H1 (cell line): ENCODE measurements around the gene LRP1.

ENCODE experiments used
- EGR1 ChIP-seq: IDR thresholded peaks from 2 replicates; pipeline ENCODE4 v1.6.1; 2011; ENCODE audit warnings: low read depth, low read length, borderline replicate concordance
- EZH2 ChIP-seq: fragments of 200-600 bp; sonication (generic); IDR thresholded peaks from 2 replicates; pipeline ENCODE4 v1.7.1; 2012; ENCODE audit warnings: low read depth, mild to moderate bottlenecking, moderate library complexity, low read length, inconsistent platforms; ENCODE audit not compliant: severe bottlenecking
- KDM5A ChIP-seq: fragments of 200-600 bp; IDR thresholded peaks from 2 replicates; pipeline ENCODE4 v1.7.1; 2012; ENCODE audit warnings: mild to moderate bottlenecking, low read length, inconsistent platforms, mixed read lengths
- MAFK ChIP-seq: IDR thresholded peaks from 2 replicates; pipeline ENCODE4 v1.6.1; 2012; ENCODE audit warnings: low read depth, mild to moderate bottlenecking, improper control_type of control experiment, low read length
- POLR2A ChIP-seq, 2 experiments: IDR thresholded peaks; 1 replicate in 1 of 2; 2 replicates in 1 of 2; pipeline ENCODE4 v1.6.1; 2011; ENCODE audit warnings: low read depth in 2 of 2, low read length in 2 of 2, mild to moderate bottlenecking in 2 of 2; ENCODE audit errors: control extremely low read depth in 1 of 2
- RAD21 ChIP-seq, 2 experiments: IDR thresholded peaks in 1 of 2; conservative IDR thresholded peaks in 1 of 2; 2 replicates each; pipeline ENCODE4 v1.6.1; 2011; ENCODE audit warnings: low read depth in 2 of 2, low read length in 2 of 2, improper control_type of control experiment in 1 of 2, inconsistent platforms in 1 of 2, mild to moderate bottlenecking in 1 of 2, moderate library complexity in 1 of 2
- SP1 ChIP-seq: IDR thresholded peaks from 2 replicates; pipeline ENCODE4 v1.6.1; 2011; ENCODE audit warnings: low read depth, low read length
- TEAD4 ChIP-seq: IDR thresholded peaks from 2 replicates; pipeline ENCODE4 v1.6.1; 2012; ENCODE audit warnings: low read depth, low read length, inconsistent platforms, mixed read lengths
- TF ChIP-seq, protein P1 (sequence below), 3 experiments: IDR thresholded peaks; 1 replicate in 2 of 3; 2 replicates in 1 of 3; pipeline versions ENCODE4 v1.5.1 to v1.6.1; 2011; ENCODE audit warnings: low read length in 3 of 3, mild to moderate bottlenecking in 3 of 3, inconsistent platforms in 2 of 3, low read depth in 1 of 3, moderate library complexity in 1 of 3; ENCODE audit not compliant: insufficient read depth in 1 of 3; ENCODE audit errors: control extremely low read depth in 1 of 3

GRCh38 chr12:57091638-57092528 is 36.4 kb upstream of the LRP1 start:
- TF ChIP-seq, protein P1, sequence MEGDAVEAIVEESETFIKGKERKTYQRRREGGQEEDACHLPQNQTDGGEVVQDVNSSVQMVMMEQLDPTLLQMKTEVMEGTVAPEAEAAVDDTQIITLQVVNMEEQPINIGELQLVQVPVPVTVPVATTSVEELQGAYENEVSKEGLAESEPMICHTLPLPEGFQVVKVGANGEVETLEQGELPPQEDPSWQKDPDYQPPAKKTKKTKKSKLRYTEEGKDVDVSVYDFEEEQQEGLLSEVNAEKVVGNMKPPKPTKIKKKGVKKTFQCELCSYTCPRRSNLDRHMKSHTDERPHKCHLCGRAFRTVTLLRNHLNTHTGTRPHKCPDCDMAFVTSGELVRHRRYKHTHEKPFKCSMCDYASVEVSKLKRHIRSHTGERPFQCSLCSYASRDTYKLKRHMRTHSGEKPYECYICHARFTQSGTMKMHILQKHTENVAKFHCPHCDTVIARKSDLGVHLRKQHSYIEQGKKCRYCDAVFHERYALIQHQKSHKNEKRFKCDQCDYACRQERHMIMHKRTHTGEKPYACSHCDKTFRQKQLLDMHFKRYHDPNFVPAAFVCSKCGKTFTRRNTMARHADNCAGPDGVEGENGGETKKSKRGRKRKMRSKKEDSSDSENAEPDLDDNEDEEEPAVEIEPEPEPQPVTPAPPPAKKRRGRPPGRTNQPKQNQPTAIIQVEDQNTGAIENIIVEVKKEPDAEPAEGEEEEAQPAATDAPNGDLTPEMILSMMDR (IDR thresholded peaks at IDR 0.05; ENCODE audit: control extremely low read depth in 1 of 3, insufficient read depth in 1 of 3, low read depth in 1 of 3, low read length in 3 of 3): no peak
- no peak for TF ChIP-seq RAD21 (IDR thresholded peaks at IDR 0.05 in 1 of 2, conservative IDR thresholded peaks at IDR 0.05 in 1 of 2; ENCODE audit: low read depth in 2 of 2, low read length in 2 of 2)
- TF ChIP-seq SP1: no peak
- TF ChIP-seq POLR2A (IDR thresholded peaks at IDR 0.05; ENCODE audit: control extremely low read depth in 1 of 2, low read depth in 2 of 2, low read length in 2 of 2): 0 out of 3 replicates have a peak, but pooled peaks of 1 of the 2 experiments have one; percentile 13
- no peak for TF ChIP-seq EGR1
- TF ChIP-seq KDM5A: no peak
- TF ChIP-seq MAFK: no peak
- TF ChIP-seq EZH2: no peak
- TF ChIP-seq TEAD4: no peak
